HG03565 (cell line): ENCODE results near the gene CLEC16A.

Source experiments
- ATAC-seq: cut with Tn5 transposase; IDR thresholded peaks from one replicate; pipeline ENCODE4 v1.9.1; 2021; ENCODE audit warnings: mild to moderate bottlenecking, moderate library complexity; ENCODE audit not compliant: unreplicated experiment

CLEC16A gene

DNA sequence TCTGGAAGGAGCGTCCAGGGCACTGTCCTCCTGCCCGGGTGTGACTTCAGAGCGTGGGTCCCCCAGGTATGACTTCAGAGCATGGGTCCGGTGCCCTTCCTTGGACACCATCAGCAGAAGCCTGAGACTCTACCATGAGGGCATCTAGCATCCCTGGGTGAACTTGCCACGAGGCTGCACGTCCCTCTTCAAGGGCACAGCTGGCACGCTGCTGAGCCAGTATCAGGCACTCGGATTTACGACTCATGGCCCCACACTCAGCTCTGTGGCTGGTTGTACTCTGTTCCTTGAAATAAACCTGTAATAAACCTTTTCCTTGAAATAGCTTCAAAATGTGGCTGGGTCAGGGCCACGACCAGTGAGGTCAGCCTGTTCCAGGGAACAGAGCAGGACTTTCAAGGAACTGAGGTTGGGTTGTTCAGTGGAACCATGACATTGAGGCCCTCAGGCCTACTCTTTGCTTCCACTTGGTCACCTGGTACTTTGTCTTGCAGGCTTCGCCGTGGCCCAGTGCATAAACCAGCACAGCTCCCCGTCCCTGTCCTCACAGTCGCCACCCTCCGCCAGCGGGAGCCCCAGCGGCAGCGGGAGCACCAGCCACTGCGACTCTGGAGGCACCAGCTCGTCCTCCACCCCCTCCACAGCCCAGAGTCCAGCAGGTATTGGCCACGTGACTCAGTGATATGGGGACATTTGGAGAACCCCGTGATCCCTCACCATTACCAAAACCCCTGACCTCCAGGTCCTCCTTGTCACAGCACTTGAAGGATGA, 221.7 kb downstream of the CLEC16A start:
- no peak for ATAC-seq

DNA sequence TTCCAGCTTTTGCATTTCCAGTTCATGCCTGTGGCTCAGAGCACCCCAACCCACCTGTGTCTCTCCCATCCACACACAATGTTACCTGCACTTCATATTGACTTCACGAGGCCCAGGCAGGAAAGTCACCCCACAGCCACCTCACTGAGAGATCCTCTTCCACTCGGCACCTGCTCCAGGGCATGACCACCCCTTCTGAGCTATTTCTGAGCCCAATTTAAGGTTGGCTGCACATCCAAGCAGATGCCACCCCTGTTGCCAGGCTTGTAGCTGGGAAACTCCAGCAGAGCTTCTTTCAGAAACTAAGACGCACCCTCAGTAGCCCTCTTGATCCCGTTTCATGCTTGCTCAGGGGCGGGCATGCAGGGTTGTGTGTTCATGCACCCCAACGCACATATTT, 223.2 kb downstream of the CLEC16A start:
- ATAC-seq, result no peak

- no peak for ATAC-seq
These were observed 224.2 kb downstream of the CLEC16A start for GRCh38 chr16:11168386-11169051.

GRCh38 chr16:11169641-11170040, 225.3 kb downstream of the CLEC16A start:
- ATAC-seq, result no peak

- ATAC-seq, result no peak
These were observed 225.8 kb downstream of the CLEC16A start for GRCh38 chr16:11170201-11170600.

GRCh38 chr16:11170696-11171447, 226.5 kb downstream of the CLEC16A start:
- no peak for ATAC-seq

GRCh38 chr16:11171448-11171709, 227.0 kb downstream of the CLEC16A start:
- no peak for ATAC-seq

DNA sequence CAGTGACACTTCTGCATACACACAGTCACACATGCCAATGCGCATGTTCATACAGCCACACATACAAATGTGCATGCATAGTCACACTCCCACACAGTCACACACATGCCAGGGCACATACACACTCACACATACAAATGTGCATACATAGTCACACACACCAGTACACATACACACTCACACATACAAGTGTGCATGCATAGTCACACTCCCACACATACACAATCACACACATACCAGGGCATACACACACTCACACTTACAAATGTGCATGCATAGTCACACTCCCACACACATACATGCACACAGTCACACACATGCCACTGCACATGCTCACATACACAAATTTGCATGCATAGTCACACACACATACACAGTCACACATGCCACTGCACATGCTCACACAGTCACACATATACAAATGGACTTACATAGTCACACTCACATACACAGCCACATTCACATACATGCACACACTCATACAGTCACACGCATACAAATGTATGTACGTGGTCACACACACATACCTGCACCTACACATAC, 227.5 kb downstream of the CLEC16A start:
- no peak for ATAC-seq

DNA sequence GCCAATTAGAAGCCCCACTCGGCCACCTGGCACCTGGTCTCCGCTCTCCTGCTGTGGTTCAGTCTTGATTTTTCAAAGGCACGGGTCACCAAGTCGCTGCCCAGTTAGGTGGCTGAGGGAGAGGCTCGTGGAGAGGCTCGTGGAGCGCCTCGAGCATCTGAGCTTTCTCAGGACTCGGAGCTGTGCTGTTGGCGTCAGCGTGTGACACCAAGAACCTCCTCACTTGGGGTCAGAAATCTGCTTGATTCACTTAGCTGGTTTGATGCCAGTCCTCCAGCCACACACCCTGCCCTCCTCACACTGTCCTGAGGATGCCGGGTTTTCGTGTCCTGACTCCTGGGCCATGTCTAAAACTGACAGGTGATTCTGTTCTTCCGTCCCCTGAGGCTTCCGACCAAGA, 229.1 kb downstream of the CLEC16A start:
- ATAC-seq, result no peak

- no peak for ATAC-seq
These were observed 229.8 kb downstream of the CLEC16A start for GRCh38 chr16:11174141-11174540.

- ATAC-seq, result no peak
These were observed 230.9 kb downstream of the CLEC16A start for GRCh38 chr16:11175106-11175786.

GRCh38 chr16:11175787-11176341, 231.5 kb downstream of the CLEC16A start:
- peak; percentile 37 for ATAC-seq

GRCh38 chr16:11177578-11178160, 233.3 kb downstream of the CLEC16A start:
- ATAC-seq, result no peak

DNA sequence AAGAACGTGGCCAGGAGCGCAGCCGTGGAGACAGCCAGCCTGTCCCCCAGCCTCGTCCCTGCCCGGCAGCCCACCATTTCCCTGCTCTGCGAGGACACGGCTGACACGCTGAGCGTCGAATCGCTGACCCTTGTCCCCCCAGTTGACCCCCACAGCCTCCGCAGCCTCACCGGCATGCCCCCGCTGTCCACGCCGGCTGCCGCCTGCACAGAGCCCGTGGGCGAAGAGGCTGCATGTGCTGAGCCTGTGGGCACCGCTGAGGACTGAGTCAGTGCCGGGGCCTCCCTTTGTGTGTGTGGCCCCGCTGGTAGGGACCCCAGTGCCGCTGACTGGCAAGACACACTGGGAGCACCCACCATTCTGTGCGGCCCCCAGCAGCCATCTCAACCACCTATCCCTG, 234.1 kb downstream of the CLEC16A start:
- ATAC-seq, result no peak

- no peak for ATAC-seq
These were observed 235.2 kb downstream of the CLEC16A start for GRCh38 chr16:11179574-11179973.

DNA sequence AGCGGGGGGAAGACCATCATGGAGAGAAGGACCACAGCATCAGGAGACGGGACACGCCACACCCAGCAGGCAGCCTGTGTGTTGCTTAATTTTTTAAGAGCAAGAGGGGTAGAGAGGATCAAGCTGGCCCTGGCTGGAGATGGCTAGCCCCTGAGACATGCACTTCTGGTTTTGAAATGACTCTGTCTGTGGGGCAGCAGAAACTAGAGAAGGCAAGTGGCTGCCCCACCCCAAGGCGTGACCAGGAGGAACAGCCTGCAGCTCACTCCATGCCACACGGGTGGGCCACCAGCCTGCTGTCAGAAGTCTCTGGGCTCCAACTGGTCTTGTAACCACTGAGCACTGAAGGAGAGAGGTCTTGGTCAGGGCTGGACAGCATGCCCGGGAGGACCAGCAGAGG, 236.1 kb downstream of the CLEC16A start:
- no peak for ATAC-seq

DNA sequence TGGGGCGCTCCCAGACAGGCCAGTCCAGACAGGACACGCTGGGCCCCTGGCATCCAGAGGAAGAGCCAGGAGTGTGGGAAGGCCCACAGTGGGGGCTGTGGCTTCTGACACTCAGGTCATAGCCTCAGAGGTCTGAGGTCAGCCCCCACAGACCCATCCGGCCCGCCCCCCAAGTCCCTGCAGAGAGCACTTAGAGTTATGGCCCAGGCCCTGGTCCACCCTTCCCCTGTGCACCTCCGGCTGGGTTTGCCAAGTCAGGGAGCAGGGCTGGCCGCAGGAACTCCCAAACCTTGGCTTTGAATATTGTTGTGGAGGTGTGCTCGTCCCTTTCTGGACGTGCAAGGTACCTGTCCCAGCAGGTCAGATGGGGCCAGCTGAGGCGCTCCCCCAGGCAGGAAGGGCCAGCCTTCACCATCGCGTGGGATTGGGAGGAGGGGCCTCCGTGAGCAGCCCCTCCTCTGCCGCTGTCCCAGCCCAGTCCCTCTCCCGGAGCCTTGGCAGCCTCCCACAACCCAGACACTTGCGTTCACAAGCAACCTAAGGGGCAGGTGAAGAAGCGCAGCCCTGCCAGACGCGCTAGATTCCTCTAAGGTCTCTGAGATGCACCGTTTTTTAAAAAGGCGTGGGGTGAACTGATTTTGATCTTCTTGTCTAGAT, 237.0 kb downstream of the CLEC16A start:
- no peak for ATAC-seq

- ATAC-seq, result no peak
These were observed 237.5 kb downstream of the CLEC16A start for GRCh38 chr16:11181899-11182279.

GRCh38 chr16:11182411-11182810, 238.0 kb downstream of the CLEC16A start:
- no peak for ATAC-seq
